ENCODE results near the gene STXBP4. TPM values are rescaled to one million over a fixed set of nuclear protein-coding genes. Genes with fewer than 3 reads are reported as not detected.
A peak's percentile ranks its signal among the peaks of the same experiment; 100 is the strongest.

STXBP4 gene
- polyA plus RNA-seq, 1 of the 3 experiments (the other 2 are of a cell fraction), result 2.8 TPM

GRCh38 chr17:55161935-55162555 is 193.5 kb downstream of the STXBP4 start (continued):
- TF ChIP-seq CTCF (IDR thresholded peaks at IDR 0.05) (no peak), MEF2A (IDR thresholded peaks at IDR 0.05; ENCODE audit: borderline replicate concordance, low read depth) (no peak), IRF3 (IDR thresholded peaks at IDR 0.05; ENCODE audit: low read depth, low read length) (no peak), RCOR1 (IDR thresholded peaks at IDR 0.05; ENCODE audit: low read length) (no peak), TCF12 (IDR thresholded peaks at IDR 0.05) (peak; percentile 81), USF2 (IDR thresholded peaks at IDR 0.05; ENCODE audit: borderline replicate concordance, low read depth, low read length) (no peak), TEAD4 (IDR thresholded peaks at IDR 0.05; ENCODE audit: borderline replicate concordance, insufficient read depth) (peak; percentile 73), EZH2phosphoT487 (IDR thresholded peaks at IDR 0.05; ENCODE audit: borderline replicate concordance, low read depth) (no peak), TAF1 (IDR thresholded peaks at IDR 0.05; ENCODE audit: borderline replicate concordance, low read depth, low read length) (no peak), USF1 (IDR thresholded peaks at IDR 0.05; ENCODE audit: borderline replicate concordance, low read depth) (no peak), SIN3A (IDR thresholded peaks at IDR 0.05; ENCODE audit: borderline replicate concordance, low read depth, low read length) (no peak)

- no peak for DNase-seq
- peaks cover 0 to 46% of the 10 kb centered on the region in 2 experiments; a peak in 2 of 4 replicates for H3K4me1 ChIP-seq (ENCODE audit: control insufficient read depth in 1 of 2, insufficient read depth in 2 of 2, low read depth in 1 of 2, low read length in 1 of 2)
- H3K36me3 ChIP-seq (replicated peaks in 1 of 2; ENCODE audit: control insufficient read depth in 1 of 2, insufficient read depth in 2 of 2, low read length in 1 of 2), result no peaks in the 10 kb centered on the region
- H3K79me2 ChIP-seq (ENCODE audit: insufficient read depth), result no peaks in the 10 kb centered on the region
- peak overlapping the region in 1 of 2 experiments; percentile 51; a peak in 2 of 4 replicates for H3K27ac ChIP-seq (ENCODE audit: low read depth in 2 of 2, low read length in 1 of 2)
- H3K4me2 ChIP-seq, result no peak overlapping the region
- no peaks in the 10 kb centered on the region for H4K20me1 ChIP-seq (ENCODE audit: insufficient read depth)
- no peak overlapping the region for H3K9ac ChIP-seq
- H3K27me3 ChIP-seq (ENCODE audit: insufficient read depth), result no peaks in the 10 kb centered on the region
- no peak overlapping the region for H2AFZ ChIP-seq (ENCODE audit: low read depth)
- POLR2A ChIA-PET, result no interaction called here
- H3K9me2 ChIP-seq, result no peaks in the 10 kb centered on the region
- no peaks in the 10 kb centered on the region for H3K9me3 ChIP-seq
- TF ChIP-seq CHD2 (IDR thresholded peaks at IDR 0.05; ENCODE audit: low read length, partially characterized antibody) (no peak), PBX3 (IDR thresholded peaks at IDR 0.05) (no peak), RXRA (IDR thresholded peaks at IDR 0.05; ENCODE audit: borderline replicate concordance, low read depth) (no peak), EP300 (IDR thresholded peaks at IDR 0.05; ENCODE audit: borderline replicate concordance in 1 of 2, low read depth in 1 of 2, low read length in 1 of 2) (no peak), POLR2AphosphoS5 (IDR thresholded peaks at IDR 0.05; ENCODE audit: low read depth, low read length) (no peak), TAF1 (IDR thresholded peaks at IDR 0.05; ENCODE audit: borderline replicate concordance, low read depth, low read length) (no peak), NRF1 (IDR thresholded peaks at IDR 0.05; ENCODE audit: low read depth, low read length) (no peak), MEF2A (IDR thresholded peaks at IDR 0.05; ENCODE audit: borderline replicate concordance, low read depth) (no peak)
- peaks cover 16% of the 10 kb centered on the region for H3F3A ChIP-seq (replicated peaks; ENCODE audit: insufficient read depth)
- no peak overlapping the region for H3K4me3 ChIP-seq (ENCODE audit: low read depth in 2 of 2, low read length in 1 of 2)
- CTCF ChIA-PET, result interaction anchor here (0.6 to 1.4 kb wide), 3 partner anchors 13 to 76 kb away, joined by 3 to 5 read pairs (median 4); no protein-coding TSS in a partner anchor
Measured at GRCh38 chr17:55162556-55162946, 194.0 kb downstream of the STXBP4 start.
